BLaER1 treated with 17β-estradiol and CSF1 and Interleukin-3, amounts not matched to agents 10 nM and 100 nM (cell line): Measurements from ENCODE around the gene EDDM13.
A peak's percentile ranks its signal among the peaks of the same experiment; 100 is the strongest.

Source experiments
- H3K27ac ChIP-seq, 11 experiments: shearing (Covaris generic); formaldehyde crosslinking; 2 replicates each; pipeline ENCODE4 v1.8.1; 2022
- H3K27me3 ChIP-seq, 11 experiments: shearing (Covaris generic); formaldehyde crosslinking; 2 replicates each; pipeline ENCODE4 v1.8.1; 2022
- H3K36me3 ChIP-seq, 11 experiments: shearing (Covaris generic); formaldehyde crosslinking; 2 replicates each; pipeline ENCODE4 v1.8.1; 2022
- H3K4me1 ChIP-seq, 10 experiments: shearing (Covaris generic); formaldehyde crosslinking; 2 replicates each; pipeline ENCODE4 v1.8.1; 2022
- H3K4me2 ChIP-seq, 11 experiments: shearing (Covaris generic); formaldehyde crosslinking; 2 replicates each; pipeline ENCODE4 v1.8.1; 2022
- H3K4me3 ChIP-seq, 10 experiments: shearing (Covaris generic); formaldehyde crosslinking; 2 replicates each; pipeline ENCODE4 v1.8.1; 2022
- H3K9ac ChIP-seq, 11 experiments: shearing (Covaris generic); formaldehyde crosslinking; 2 replicates each; pipeline ENCODE4 v1.8.1; 2022
- H3K9me3 ChIP-seq, 11 experiments: shearing (Covaris generic); formaldehyde crosslinking; replicated peaks in 1 of 11; 2 replicates each; pipeline ENCODE4 v1.8.1; 2022
- H4K20me1 ChIP-seq, 11 experiments: shearing (Covaris generic); formaldehyde crosslinking; 2 replicates each; pipeline ENCODE4 v1.8.1; 2022
- Cebpa-rat ChIP-seq, 11 experiments: shearing (Covaris generic); IDR thresholded peaks; 2 replicates each; pipeline ENCODE4 v1.8.1; 2022

The EDDM13 gene

GRCh38 chr19:56290104-56290503, 17.6 kb downstream of the EDDM13 start:
- H3K9ac ChIP-seq, result no peak overlapping the region
- no peaks in the 10 kb centered on the region for H4K20me1 ChIP-seq
- no peak overlapping the region for H3K27ac ChIP-seq
- H3K4me2 ChIP-seq, result no peak overlapping the region
- H3K36me3 ChIP-seq, result peaks cover 5 to 73% (median 20%) of the 10 kb centered on the region in 11 experiments; a peak in 17 of 22 replicates
- peaks cover 0 to 9% (median 0%) of the 10 kb centered on the region in 10 experiments; a peak in 2 of 20 replicates for H3K4me1 ChIP-seq
- TF ChIP-seq Cebpa-rat (IDR thresholded peaks at IDR 0.05), result no peak
- no peak overlapping the region for H3K4me3 ChIP-seq
- H3K27me3 ChIP-seq, result no peaks in the 10 kb centered on the region
- peaks cover 0 to 13% (median 0%) of the 10 kb centered on the region in 11 experiments; a peak in 3 of 22 replicates for H3K9me3 ChIP-seq

GRCh38 chr19:56291867-56292266, 19.3 kb downstream of the EDDM13 start:
- Histone ChIP-seq H3K27me3 (no peaks in the 10 kb centered on the region), H3K4me1 (peaks cover 0 to 9% (median 0%) of the 10 kb centered on the region in 10 experiments; a peak in 2 of 20 replicates), H3K36me3 (peaks cover 5 to 87% (median 32%) of the 10 kb centered on the region in 11 experiments; a peak in 17 of 22 replicates), H3K4me3 (no peak overlapping the region), H3K4me2 (no peak overlapping the region), H3K9ac (no peak overlapping the region), H4K20me1 (no peaks in the 10 kb centered on the region; a peak in 1 of 22 replicates), H3K27ac (no peak overlapping the region), H3K9me3 (peaks cover 0 to 13% (median 0%) of the 10 kb centered on the region in 11 experiments; a peak in 3 of 22 replicates)
- no peak for TF ChIP-seq Cebpa-rat (IDR thresholded peaks at IDR 0.05)

- no peaks in the 10 kb centered on the region; a peak in 1 of 22 replicates for H4K20me1 ChIP-seq
- no peak overlapping the region for H3K27ac ChIP-seq
- no peak overlapping the region for H3K4me2 ChIP-seq
- no peak overlapping the region for H3K4me3 ChIP-seq
- no peak for TF ChIP-seq Cebpa-rat (IDR thresholded peaks at IDR 0.05)
- H3K9ac ChIP-seq, result no peak overlapping the region
- H3K27me3 ChIP-seq, result no peaks in the 10 kb centered on the region
- H3K4me1 ChIP-seq, result peaks cover 0 to 9% (median 0%) of the 10 kb centered on the region in 10 experiments; a peak in 2 of 20 replicates
- H3K9me3 ChIP-seq, result peaks cover 0 to 13% (median 0%) of the 10 kb centered on the region in 11 experiments; a peak in 3 of 22 replicates
- H3K36me3 ChIP-seq, result peaks cover 5 to 93% (median 32%) of the 10 kb centered on the region in 11 experiments; a peak in 17 of 22 replicates
Observed at GRCh38 chr19:56294549-56294948, 22.0 kb downstream of the EDDM13 start.

DNA sequence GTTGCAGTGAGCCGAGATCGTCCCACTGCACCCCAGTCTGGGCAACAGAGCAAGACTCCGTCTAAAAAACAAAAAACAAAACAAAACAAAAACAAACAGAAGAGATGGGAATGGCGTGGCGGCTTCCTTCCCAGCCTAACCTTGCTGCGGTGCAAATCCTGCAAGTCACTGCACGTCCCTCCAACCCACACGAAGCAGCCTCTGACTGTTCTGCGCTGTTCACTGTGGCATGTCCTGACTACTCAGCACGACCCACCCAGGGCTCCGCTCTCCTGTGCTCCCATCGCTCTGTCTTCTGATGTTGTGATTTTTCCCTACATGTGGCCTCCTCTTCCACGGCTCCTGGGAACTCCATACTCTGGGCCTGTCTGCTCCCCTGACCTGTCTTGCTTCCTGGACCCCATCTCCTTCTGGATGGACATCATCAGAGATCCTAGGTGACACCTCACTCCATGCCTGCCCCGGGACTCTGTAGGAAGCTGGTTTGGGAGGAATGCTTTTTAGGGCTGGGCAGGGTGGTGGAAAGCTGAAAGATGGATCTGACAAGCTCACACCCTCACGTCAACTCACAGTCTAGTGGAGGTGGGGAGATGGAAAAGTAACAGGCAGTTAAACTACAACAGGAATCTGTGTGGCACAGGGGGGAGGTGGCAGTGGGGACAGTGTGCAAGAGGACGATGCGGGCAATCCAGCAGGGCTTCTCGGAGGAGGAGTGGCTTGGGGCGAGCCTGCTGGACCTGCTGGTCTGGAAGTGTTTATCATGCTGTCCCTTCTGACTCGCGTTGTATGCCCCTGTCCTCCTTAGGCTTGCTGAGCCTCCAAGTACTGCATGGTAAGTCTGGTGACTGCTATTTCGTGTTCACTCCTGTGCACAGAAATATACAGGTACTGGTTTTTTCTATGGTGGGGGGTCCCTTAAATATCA, 23.2 kb downstream of the EDDM13 start:
- H3K36me3 ChIP-seq, result peaks cover 5 to 97% (median 34%) of the 10 kb centered on the region in 11 experiments; a peak in 17 of 22 replicates
- H4K20me1 ChIP-seq, result no peaks in the 10 kb centered on the region; a peak in 1 of 22 replicates
- peaks cover 0 to 9% (median 0%) of the 10 kb centered on the region in 10 experiments; a peak in 2 of 20 replicates for H3K4me1 ChIP-seq
- TF ChIP-seq Cebpa-rat (IDR thresholded peaks at IDR 0.05), result no peak
- H3K27ac ChIP-seq, result no peak overlapping the region
- no peaks in the 10 kb centered on the region for H3K27me3 ChIP-seq
- no peak overlapping the region for H3K4me2 ChIP-seq
- peaks cover 0 to 13% (median 0%) of the 10 kb centered on the region in 11 experiments; a peak in 6 of 22 replicates for H3K9me3 ChIP-seq
- H3K9ac ChIP-seq, result no peak overlapping the region
- H3K4me3 ChIP-seq, result no peak overlapping the region

DNA sequence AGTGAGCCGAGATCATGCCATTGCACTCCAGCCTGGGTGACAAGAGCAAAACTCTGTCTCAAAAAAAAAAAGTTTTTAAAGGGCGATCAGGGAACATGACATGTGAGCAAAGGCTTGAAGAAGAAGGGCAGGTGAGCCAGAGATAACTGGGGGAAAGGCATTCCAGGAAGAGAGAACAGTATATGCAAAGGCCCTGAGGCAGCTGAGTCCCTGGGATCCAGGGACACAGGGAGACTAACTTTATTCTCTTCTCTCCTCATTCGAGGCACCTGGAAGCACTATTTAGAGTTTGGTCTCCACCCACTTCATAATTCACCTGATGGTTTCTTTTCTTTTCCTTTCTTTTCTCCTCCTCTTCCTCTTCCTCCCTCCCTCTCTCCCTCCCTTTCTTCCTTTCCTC, 24.5 kb downstream of the EDDM13 start:
- Histone ChIP-seq H3K9ac (no peak overlapping the region), H4K20me1 (no peaks in the 10 kb centered on the region; a peak in 1 of 22 replicates), H3K27ac (no peak overlapping the region), H3K4me3 (no peak overlapping the region), H3K4me2 (no peak overlapping the region), H3K9me3 (peaks cover 0 to 22% (median 9%) of the 10 kb centered on the region in 11 experiments; a peak in 10 of 22 replicates), H3K4me1 (peaks cover 6 to 12% (median 9%) of the 10 kb centered on the region in 10 experiments; a peak in 18 of 20 replicates), H3K27me3 (no peaks in the 10 kb centered on the region), H3K36me3 (peaks cover 5 to 94% (median 39%) of the 10 kb centered on the region in 11 experiments; a peak in 17 of 22 replicates)
- TF ChIP-seq Cebpa-rat (IDR thresholded peaks at IDR 0.05), result no peak

GRCh38 chr19:56299688-56300087, 27.1 kb downstream of the EDDM13 start:
- Histone ChIP-seq H4K20me1 (no peaks in the 10 kb centered on the region; a peak in 1 of 22 replicates), H3K27ac (no peak overlapping the region), H3K4me1 (peaks cover 6 to 12% (median 10%) of the 10 kb centered on the region in 10 experiments; a peak in 17 of 20 replicates), H3K27me3 (no peaks in the 10 kb centered on the region), H3K9me3 (peaks cover 0 to 17% (median 0%) of the 10 kb centered on the region in 11 experiments; a peak in 9 of 22 replicates), H3K36me3 (peaks cover 0 to 80% (median 25%) of the 10 kb centered on the region in 11 experiments; a peak in 14 of 22 replicates), H3K4me3 (no peak overlapping the region), H3K4me2 (no peak overlapping the region), H3K9ac (no peak overlapping the region)
- TF ChIP-seq Cebpa-rat (IDR thresholded peaks at IDR 0.05), result no peak

- Histone ChIP-seq H3K9me3 (peaks cover 0 to 17% (median 0%) of the 10 kb centered on the region in 11 experiments; a peak in 9 of 22 replicates), H4K20me1 (no peaks in the 10 kb centered on the region), H3K27ac (peak overlapping the region in 5 of 11 experiments; percentile 22 to 68 (median 36); a peak in 6 of 22 replicates), H3K27me3 (no peaks in the 10 kb centered on the region), H3K36me3 (peaks cover 0 to 80% (median 30%) of the 10 kb centered on the region in 11 experiments; a peak in 14 of 22 replicates), H3K4me3 (no peak overlapping the region), H3K4me1 (peaks cover 6 to 12% (median 10%) of the 10 kb centered on the region in 10 experiments; a peak in 17 of 20 replicates), H3K9ac (no peak overlapping the region), H3K4me2 (peak overlapping the region in 10 of 11 experiments; percentile 21 to 72 (median 53); a peak in 11 of 22 replicates)
- no peak for TF ChIP-seq Cebpa-rat (IDR thresholded peaks at IDR 0.05)
Observed at GRCh38 chr19:56301155-56301554, 28.6 kb downstream of the EDDM13 start.

DNA sequence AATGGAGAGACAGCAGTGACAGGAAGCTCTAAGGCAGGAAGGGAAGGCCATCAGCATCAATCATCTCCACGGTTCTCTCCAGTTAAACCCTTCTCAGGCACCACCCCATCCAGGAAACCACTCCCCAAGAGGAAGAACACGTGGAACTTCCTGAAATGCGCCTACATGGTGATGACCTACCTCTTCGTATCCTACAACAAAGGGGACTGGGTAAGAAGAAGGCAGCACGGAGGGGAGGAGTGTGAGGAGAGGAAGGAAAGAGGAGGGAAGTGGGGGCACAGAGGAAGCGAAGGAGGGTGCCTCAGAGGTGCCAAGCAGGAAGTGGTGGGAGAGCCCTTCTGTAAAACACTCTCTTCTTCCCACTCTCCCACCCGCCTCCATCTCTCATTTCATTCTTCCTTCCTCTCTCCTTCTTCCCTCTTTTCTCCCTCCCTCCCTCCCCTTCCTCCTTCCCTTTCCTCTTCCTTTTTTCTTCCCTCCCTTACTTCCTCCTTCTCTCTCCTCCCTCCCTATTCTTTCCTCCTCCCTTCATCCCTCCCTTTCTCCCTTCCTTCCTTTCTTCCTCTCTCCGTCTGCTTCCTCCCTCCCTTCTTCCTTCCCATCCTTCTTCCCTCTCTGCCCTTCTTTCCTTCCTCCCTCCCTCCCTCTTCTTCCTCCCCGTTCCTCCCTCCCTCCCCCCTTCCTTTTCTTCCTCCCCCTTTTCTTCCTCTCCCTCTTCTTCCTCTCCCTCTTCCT, 29.5 kb downstream of the EDDM13 start:
- Histone ChIP-seq H3K4me1 (peaks cover 6 to 12% (median 10%) of the 10 kb centered on the region in 10 experiments; a peak in 17 of 20 replicates), H3K27me3 (no peaks in the 10 kb centered on the region), H3K9me3 (peaks cover 0 to 17% (median 0%) of the 10 kb centered on the region in 11 experiments; a peak in 9 of 22 replicates)

More for the DNA sequence above, 29.5 kb downstream of the EDDM13 start:
- no peak overlapping the region for H3K9ac ChIP-seq
- no peak for TF ChIP-seq Cebpa-rat (IDR thresholded peaks at IDR 0.05)
- H3K4me3 ChIP-seq, result no peak overlapping the region; a peak in 2 of 20 replicates
- H3K4me2 ChIP-seq, result peak overlapping the region; percentile 21 to 72 (median 51); a peak in 21 of 22 replicates
- peak overlapping the region in 9 of 11 experiments; percentile 15 to 68 (median 36); a peak in 16 of 22 replicates for H3K27ac ChIP-seq
- H4K20me1 ChIP-seq, result no peaks in the 10 kb centered on the region
- H3K36me3 ChIP-seq, result peaks cover 0 to 72% (median 30%) of the 10 kb centered on the region in 11 experiments; a peak in 14 of 22 replicates
